Naive thymus-derived CD8-positive, alpha-beta T cell (primary cell): ENCODE measurements around the gene SYNCRIP. TPM values are rescaled to one million over a fixed set of nuclear protein-coding genes. Genes with fewer than 3 reads are reported as not detected.
"Not testable (repeated sequence)": the region's sequence is repeated elsewhere in the genome, so short reads cannot be mapped to it uniquely, and the experiment has no call there.

Source experiments
- ATAC-seq, 2 donors: fragments of 150-1000 bp; cut with Tn5 transposase in 1 of 2; sonication (Bioruptor Pico), chemical (Tn5 transposase) in 1 of 2; 1 replicate in 1 of 2; 2 replicates in 1 of 2; pipeline ENCODE4 v1.10.0; 2021; ENCODE audit warnings: mild to moderate bottlenecking in 2 of 2, moderate library complexity in 2 of 2
- POLR2A ChIA-PET: fragments of 350-600 bp; sonication (Branson Sonifier 250); formaldehyde crosslinking; loops from one replicate; lab custom pipeline; 2021; ENCODE audit warnings: antibody characterized with exemption; lab: Charles Lee
- DNase-seq, 10 donors: peaks; one replicate each; pipeline versions ENCODE4 v3.0.0 to v3.0.0-alpha.2; 2020 to 2022
- H3K27ac Mint-ChIP-seq, 10 donors: one replicate each; pipeline ENCODE4 v1.8.0; 2020 to 2022; ENCODE audit warnings: mild to moderate bottlenecking in 10 of 10, mixed read lengths in 10 of 10, moderate library complexity in 4 of 10, inconsistent platforms in 1 of 10
- H3K27me3 Mint-ChIP-seq, 5 donors: one replicate each; pipeline ENCODE4 v1.8.0; 2021 to 2022; ENCODE audit warnings: mixed read lengths in 5 of 5
- H3K36me3 Mint-ChIP-seq, 3 donors: one replicate each; pipeline ENCODE4 v1.8.0; 2020 to 2022; ENCODE audit warnings: mixed read lengths in 3 of 3, mild to moderate bottlenecking in 2 of 3, inconsistent platforms in 1 of 3
- H3K4me1 Mint-ChIP-seq, 4 donors: one replicate each; pipeline ENCODE4 v1.8.0; 2021 to 2022; ENCODE audit warnings: mixed read lengths in 4 of 4
- H3K4me3 Mint-ChIP-seq, 10 donors: one replicate each; pipeline ENCODE4 v1.8.0; 2020 to 2022; ENCODE audit warnings: mild to moderate bottlenecking in 10 of 10, mixed read lengths in 10 of 10, moderate library complexity in 6 of 10, inconsistent platforms in 1 of 10
- H3K9me3 Mint-ChIP-seq, 9 donors: one replicate each; pipeline ENCODE4 v1.8.0; 2020 to 2022; ENCODE audit warnings: mixed read lengths in 9 of 9, mild to moderate bottlenecking in 3 of 9, inconsistent platforms in 1 of 9, moderate library complexity in 1 of 9
- polyA plus RNA-seq, 3 donors: library from polyadenylated mRNA; unstranded; fragments of 300-500 nt; fragmentation: Illumina TruSeq; gene quantifications; one replicate each; pipeline ENCODE4 v1.2.3, GENCODE V29; 2021
- total RNA-seq, 8 experiments: library from RNA in 2 of 8; stranded (reverse) in 2 of 8; gene quantifications; one replicate each; pipeline ENCODE4 v1.2.3 and lab custom pipeline; 2021 to 2026

The SYNCRIP gene
- total and polyA plus RNA-seq, 5 experiments from 2014 or later = 68.6 to 103 (median 80.9) TPM

- peak; percentile 82 to 84 for ATAC-seq
- peak within 1 kb of the TSS; percentile 92 to 98 (median 98) for H3K27ac Mint-ChIP-seq
- POLR2A ChIA-PET = interaction anchor here (0.5 to 5.2 kb wide), 18 partner anchors 10 to 1996 kb away, joined by 3 to 90 read pairs (median 3); partner anchors contain the start of genes NT5E, RARS2 and SYNCRIP
- no peaks in the 10 kb centered on the region for H3K27me3 Mint-ChIP-seq
- peaks cover 0 to 16% (median 13%) of the 10 kb centered on the region in 3 donors for H3K36me3 Mint-ChIP-seq
- H3K9me3 Mint-ChIP-seq = peaks cover 0 to 5% (median 0%) of the 10 kb centered on the region in 9 donors
- peak within 1 kb of the TSS; percentile 92 to 99 (median 96) for H3K4me3 Mint-ChIP-seq
- H3K4me1 Mint-ChIP-seq = peaks cover 27 to 56% (median 49%) of the 10 kb centered on the region in 4 donors
- peak; percentile 60 to 90 (median 76) for DNase-seq
These were observed 49.1 kb downstream of the SYNCRIP start, which contains the start of gene SNX14 for GRCh38 chr6:85593438-85594196. SNX14 (minus strand) TSS chr6:85593858; CDS start chr6:85593718, 140 bp downstream.

- Mint-ChIP-seq H3K4me3 (peak overlapping the region; percentile 92 to 99 (median 96)), H3K4me1 (peaks cover 28 to 64% (median 54%) of the 10 kb centered on the region in 4 donors), H3K36me3 (peaks cover 0 to 18% (median 15%) of the 10 kb centered on the region in 3 donors), H3K27ac (peak overlapping the region in 9 of 10 donors; percentile 2 to 98 (median 49)), H3K9me3 (peaks cover 0 to 5% (median 0%) of the 10 kb centered on the region in 9 donors), H3K27me3 (no peaks in the 10 kb centered on the region)
- DNase-seq (no peak), ATAC-seq (no peak)
- POLR2A ChIA-PET = interaction anchor here (0.6 to 5.2 kb wide), 3 partner anchors 51 to 85 kb away, joined by 5 to 90 read pairs (median 6); partner anchors contain the start of gene SYNCRIP
These were observed 50.7 kb downstream of the SYNCRIP start for GRCh38 chr6:85592033-85592432.

GRCh38 chr6:85591207-85591606 is 51.5 kb downstream of the SYNCRIP start:
- POLR2A ChIA-PET = interaction anchor here (1.0 to 5.2 kb wide), 2 partner anchors 52 to 86 kb away, joined by 6 to 90 read pairs; partner anchors contain the start of gene SYNCRIP
- Mint-ChIP-seq H3K4me1 (peaks cover 30 to 68% (median 58%) of the 10 kb centered on the region in 4 donors), H3K27me3 (no peaks in the 10 kb centered on the region), H3K4me3 (peak overlapping the region in 8 of 10 donors; percentile 19 to 63 (median 48)), H3K9me3 (peaks cover 0 to 5% (median 0%) of the 10 kb centered on the region in 9 donors), H3K27ac (peak overlapping the region in 2 of 10 donors; percentile 13 to 15), H3K36me3 (peaks cover 0 to 21% (median 17%) of the 10 kb centered on the region in 3 donors)
- no peak for DNase-seq
- no peak for ATAC-seq

GRCh38 chr6:85585741-85586140 is 56.9 kb downstream of the SYNCRIP start:
- H3K36me3 Mint-ChIP-seq = peaks cover 24 to 53% (median 48%) of the 10 kb centered on the region in 3 donors
- peak overlapping the region in 3 of 10 donors; percentile 7 to 40 (median 20) for H3K4me3 Mint-ChIP-seq
- H3K27ac Mint-ChIP-seq = peak overlapping the region in 2 of 10 donors; percentile 2 to 11
- H3K9me3 Mint-ChIP-seq = peaks cover 8 to 34% (median 30%) of the 10 kb centered on the region in 9 donors
- H3K27me3 Mint-ChIP-seq = no peaks in the 10 kb centered on the region
- ATAC-seq = no peak
- peaks cover 30 to 73% (median 67%) of the 10 kb centered on the region in 4 donors for H3K4me1 Mint-ChIP-seq
- POLR2A ChIA-PET = no interaction called here
- no peak for DNase-seq

DNA sequence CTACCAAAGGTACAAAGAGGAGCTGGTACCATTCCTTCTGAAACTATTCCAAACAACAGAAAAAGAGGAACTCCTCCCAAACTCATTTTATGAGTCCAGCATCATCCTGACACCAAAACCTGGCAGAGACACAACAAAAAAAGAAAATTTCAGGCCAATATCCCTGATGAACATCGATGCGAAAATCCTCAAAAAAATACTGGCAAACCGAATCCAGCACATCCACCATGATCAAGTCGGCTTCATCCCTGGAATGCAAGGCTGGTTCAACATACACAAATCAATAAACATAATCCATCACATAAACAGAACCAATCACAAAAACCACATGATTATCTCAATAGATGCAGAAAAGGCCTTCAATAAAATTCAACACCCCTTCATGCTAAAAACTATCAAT is 59.9 kb downstream of the SYNCRIP start:
- not testable (repeated sequence) for H3K27ac Mint-ChIP-seq, H3K4me3 Mint-ChIP-seq, H3K27me3 Mint-ChIP-seq, DNase-seq, ATAC-seq
- POLR2A ChIA-PET = interaction anchor here (0.8 kb wide), 1 partner anchor 10 kb away, joined by 3 read pairs; no protein-coding TSS in a partner anchor
- Mint-ChIP-seq H3K9me3 (peaks cover 8 to 34% (median 30%) of the 10 kb centered on the region in 9 donors), H3K4me1 (peaks cover 28 to 61% (median 53%) of the 10 kb centered on the region in 4 donors), H3K36me3 (peaks cover 24 to 43% (median 39%) of the 10 kb centered on the region in 3 donors)

DNA sequence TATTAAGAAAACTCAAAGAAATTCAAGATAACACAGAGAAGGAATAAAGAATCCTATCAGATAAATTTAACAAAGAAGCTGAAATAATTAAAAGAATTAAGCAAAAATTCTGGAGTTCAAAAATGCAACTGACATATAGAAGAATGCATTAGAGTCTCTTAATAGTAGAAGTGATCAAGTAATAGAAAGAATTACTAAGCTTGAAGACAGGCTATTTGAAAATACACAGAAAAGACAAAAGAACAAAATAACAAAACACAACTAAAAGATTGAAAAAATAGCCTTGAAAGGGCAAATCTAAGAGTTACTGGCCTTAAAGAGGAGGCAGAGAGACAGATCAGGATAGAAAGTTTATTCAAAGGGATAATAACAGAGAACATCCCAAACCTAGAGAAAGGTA is 61.1 kb downstream of the SYNCRIP start:
- Mint-ChIP-seq H3K36me3 (peaks cover 24 to 40% (median 34%) of the 10 kb centered on the region in 3 donors), H3K9me3 (peaks cover 8 to 34% (median 30%) of the 10 kb centered on the region in 9 donors), H3K4me3 (peak overlapping the region in 2 of 10 donors; percentile 7 to 8), H3K27me3 (no peaks in the 10 kb centered on the region), H3K4me1 (peaks cover 25 to 56% (median 46%) of the 10 kb centered on the region in 4 donors), H3K27ac (no peak overlapping the region)
- no peak for ATAC-seq
- DNase-seq = no peak
- POLR2A ChIA-PET = interaction anchor here (1.6 kb wide), 1 partner anchor 12 kb away, joined by 6 read pairs; the partner anchor contains the start of gene SNX14

GRCh38 chr6:85580878-85581267 is 61.8 kb downstream of the SYNCRIP start:
- no peaks in the 10 kb centered on the region for H3K27me3 Mint-ChIP-seq
- DNase-seq = no peak
- peak overlapping the region in 1 of 10 donors; percentile 12 for H3K27ac Mint-ChIP-seq
- H3K36me3 Mint-ChIP-seq = peaks cover 21 to 36% (median 31%) of the 10 kb centered on the region in 3 donors
- POLR2A ChIA-PET = interaction anchor here (1.6 kb wide), 1 partner anchor 12 kb away, joined by 6 read pairs; the partner anchor contains the start of gene SNX14
- no peak overlapping the region for H3K4me3 Mint-ChIP-seq
- peaks cover 8 to 33% (median 30%) of the 10 kb centered on the region in 9 donors for H3K9me3 Mint-ChIP-seq
- no peak for ATAC-seq
- H3K4me1 Mint-ChIP-seq = peaks cover 23 to 51% (median 43%) of the 10 kb centered on the region in 4 donors

DNA sequence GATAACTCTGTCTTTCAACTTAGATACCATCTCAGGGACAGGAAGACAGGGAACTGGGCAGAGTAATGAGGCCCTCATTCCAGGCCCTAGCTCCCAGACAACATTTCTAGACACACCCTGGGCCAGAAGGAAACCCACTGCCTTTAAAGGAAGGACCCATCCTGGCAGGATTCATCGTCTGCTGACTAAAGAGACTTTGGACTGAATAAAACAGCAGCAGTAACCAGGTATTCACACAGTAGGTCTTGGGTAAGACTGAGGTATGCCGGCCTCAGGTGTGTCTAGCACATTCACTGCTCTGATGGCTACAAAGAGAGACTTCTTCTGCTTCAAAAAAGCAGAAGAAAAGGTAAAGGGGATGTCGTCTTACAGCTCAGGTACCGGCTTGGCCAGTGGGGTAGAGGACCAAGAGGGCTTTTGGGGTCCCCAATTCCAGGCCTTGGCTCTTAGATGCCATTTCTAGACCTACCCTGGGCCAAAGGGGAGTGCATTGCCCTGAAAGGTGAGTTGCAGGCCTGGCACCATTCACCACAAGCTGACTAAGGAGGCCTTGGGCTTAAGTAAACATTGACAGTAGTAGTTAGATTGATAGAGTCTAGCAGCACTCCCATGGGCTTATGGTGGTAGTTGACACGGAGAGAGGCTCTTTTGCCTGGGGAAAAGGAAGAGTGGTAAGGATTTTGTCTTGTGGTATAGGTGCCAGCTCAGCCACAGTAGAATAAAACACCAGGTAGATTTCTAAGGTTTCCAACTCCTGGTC is 62.4 kb downstream of the SYNCRIP start:
- H3K36me3 Mint-ChIP-seq = peaks cover 19 to 33% (median 30%) of the 10 kb centered on the region in 3 donors
- DNase-seq = no peak
- H3K9me3 Mint-ChIP-seq = peaks cover 8 to 33% (median 28%) of the 10 kb centered on the region in 9 donors
- POLR2A ChIA-PET = interaction anchor here (1.6 kb wide), 1 partner anchor 13 kb away, joined by 6 read pairs; the partner anchor contains the start of gene SNX14
- peak overlapping the region in 3 of 10 donors; percentile 7 to 21 (median 12) for H3K27ac Mint-ChIP-seq
- ATAC-seq = no peak
- H3K27me3 Mint-ChIP-seq = no peaks in the 10 kb centered on the region
- no peak overlapping the region for H3K4me3 Mint-ChIP-seq
- peaks cover 26 to 50% (median 41%) of the 10 kb centered on the region in 4 donors for H3K4me1 Mint-ChIP-seq

DNA sequence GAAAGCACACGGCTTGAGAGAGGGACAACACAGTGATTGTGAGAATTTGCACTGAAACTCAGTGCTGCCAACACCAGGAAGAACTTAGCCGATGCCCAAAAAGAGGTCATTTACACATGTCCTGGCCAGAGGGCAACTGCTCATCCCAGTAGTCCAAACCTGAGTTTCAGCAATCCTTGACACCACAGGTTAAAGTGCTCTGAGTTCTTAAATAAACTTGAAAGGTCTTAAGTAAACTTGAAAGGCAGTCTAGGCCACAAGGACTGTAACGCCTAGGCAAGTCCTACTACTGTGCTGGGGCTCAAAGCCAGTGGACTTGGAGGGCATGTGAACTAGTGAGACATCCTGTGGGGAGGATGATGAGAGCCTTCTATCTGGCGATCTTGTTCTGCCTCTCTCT is 63.1 kb downstream of the SYNCRIP start:
- POLR2A ChIA-PET = no interaction called here
- DNase-seq = no peak
- H3K4me3 Mint-ChIP-seq = no peak overlapping the region
- H3K27me3 Mint-ChIP-seq = no peaks in the 10 kb centered on the region
- H3K36me3 Mint-ChIP-seq = peaks cover 19 to 33% (median 28%) of the 10 kb centered on the region in 3 donors
- H3K27ac Mint-ChIP-seq = peak overlapping the region in 1 of 10 donors; percentile 3
- ATAC-seq = no peak
- H3K4me1 Mint-ChIP-seq = peaks cover 27 to 55% (median 38%) of the 10 kb centered on the region in 4 donors
- peaks cover 8 to 29% (median 24%) of the 10 kb centered on the region in 9 donors for H3K9me3 Mint-ChIP-seq

GRCh38 chr6:85576476-85576875 is 66.2 kb downstream of the SYNCRIP start:
- H3K27me3 Mint-ChIP-seq = no peaks in the 10 kb centered on the region
- peaks cover 17 to 35% (median 19%) of the 10 kb centered on the region in 4 donors for H3K4me1 Mint-ChIP-seq
- POLR2A ChIA-PET = no interaction called here
- DNase-seq (no peak), ATAC-seq (no peak)
- no peak overlapping the region for H3K27ac Mint-ChIP-seq
- H3K9me3 Mint-ChIP-seq = peaks cover 0 to 7% (median 3%) of the 10 kb centered on the region in 9 donors
- peaks cover 2 to 35% (median 12%) of the 10 kb centered on the region in 3 donors for H3K36me3 Mint-ChIP-seq
- H3K4me3 Mint-ChIP-seq = no peak overlapping the region

DNA sequence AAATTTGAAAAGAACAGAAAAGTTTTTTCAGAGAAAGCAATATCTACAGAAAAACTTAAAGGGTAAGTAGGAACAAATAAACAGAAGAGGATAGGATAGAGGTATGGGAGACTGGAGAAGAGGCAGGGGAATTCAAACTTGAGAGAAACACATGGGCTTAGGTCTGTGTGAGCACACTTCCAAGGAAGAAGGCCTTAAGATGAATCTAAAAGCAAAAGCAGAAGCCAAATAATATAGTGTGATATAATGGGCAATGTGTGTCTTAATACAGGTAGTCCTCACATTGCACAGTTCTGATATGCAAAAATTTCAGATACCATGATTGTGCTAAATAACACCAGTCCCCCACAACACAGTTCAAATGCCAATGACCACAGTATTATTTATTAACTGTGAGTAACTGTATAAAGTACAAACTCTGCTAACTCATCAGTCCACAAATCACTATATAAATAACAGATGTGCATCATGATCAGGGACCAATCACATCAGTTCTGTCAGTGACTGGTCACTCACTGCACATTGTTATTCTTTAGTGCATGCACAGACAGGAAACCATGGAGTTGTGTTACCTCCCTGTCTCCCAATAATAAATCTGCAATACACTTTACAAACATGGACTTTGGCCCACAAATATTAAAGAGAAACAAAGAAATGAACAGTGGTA is 67.6 kb downstream of the SYNCRIP start:
- Mint-ChIP-seq H3K27me3 (no peaks in the 10 kb centered on the region), H3K36me3 (peaks cover 0 to 39% (median 12%) of the 10 kb centered on the region in 3 donors), H3K4me1 (peaks cover 2 to 24% (median 13%) of the 10 kb centered on the region in 4 donors), H3K9me3 (no peaks in the 10 kb centered on the region), H3K4me3 (peak overlapping the region in 1 of 10 donors; percentile 16), H3K27ac (peak overlapping the region in 3 of 10 donors; percentile 15 to 81 (median 22))
- no peak for DNase-seq
- ATAC-seq = no peak
- POLR2A ChIA-PET = no interaction called here
